ENCODE data around the gene AGBL5.

- TF ChIP-seq EZH2 (IDR thresholded peaks at IDR 0.05) (no peak), POLR2AphosphoS5 (IDR thresholded peaks at IDR 0.05; ENCODE audit: borderline replicate concordance, low read depth, low read length) (no peak), FOXP2 (optimal IDR thresholded peaks at IDR 0.05; ENCODE audit: control extremely low read depth, extremely low read length, insufficient read depth) (no peak)
These were observed 9.7 kb upstream of the AGBL5 start for GRCh38 chr2:27041752-27042151.

Data from SK-N-MC (cell line).